PFSK-1 (cell line): ENCODE data around the gene HOXC4.

ENCODE experiments used
- FOXP2 ChIP-seq: optimal IDR thresholded peaks from 2 replicates; pipeline ENCODE3; 2011; ENCODE audit warnings: borderline replicate concordance, control low read depth, inconsistent platforms; ENCODE audit not compliant: insufficient read depth; ENCODE audit errors: extremely low read length, extremely low read depth
- SIN3A ChIP-seq: IDR thresholded peaks from 2 replicates; pipeline ENCODE4 v1.6.1; 2012; ENCODE audit warnings: mild to moderate bottlenecking, low read length, moderate library complexity, borderline replicate concordance; ENCODE audit not compliant: insufficient read depth

DNA sequence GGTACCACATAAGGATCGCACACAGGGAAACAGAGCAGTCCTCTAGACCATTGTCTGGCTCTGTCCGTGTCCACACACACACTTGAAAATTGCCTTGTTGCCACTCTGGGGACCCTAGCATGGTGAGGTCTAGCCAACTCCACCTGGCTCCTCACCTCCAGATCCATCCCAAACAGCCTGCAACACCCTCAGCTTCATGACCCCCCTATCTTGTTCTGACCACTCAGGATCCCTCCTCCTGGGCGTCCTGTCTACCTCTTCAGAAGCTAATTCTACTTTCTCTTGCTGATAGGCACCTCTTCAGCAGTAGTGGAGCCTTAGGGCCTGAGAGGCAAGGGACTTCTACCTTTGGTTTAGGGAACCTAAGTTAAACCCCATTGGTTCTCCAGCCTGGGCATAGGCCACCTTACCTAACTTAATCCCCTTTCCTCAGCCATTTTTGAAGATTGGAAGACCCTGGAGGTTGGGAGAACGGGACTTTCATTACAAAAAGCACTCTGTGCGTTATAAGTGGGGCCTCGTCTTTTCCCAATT, 21.5 kb upstream of the HOXC4 start:
- TF ChIP-seq SIN3A (no peak), FOXP2 (no peak)
